PFSK-1 (cell line): ENCODE data around the gene TNS1.

Source experiments
- POLR2AphosphoS5 ChIP-seq: IDR thresholded peaks from 2 replicates; pipeline ENCODE4 v1.6.1; 2012; ENCODE audit warnings: low read depth, mild to moderate bottlenecking, control low read depth, low read length, moderate library complexity
- REST ChIP-seq, 2 experiments: IDR thresholded peaks; 2 replicates each; pipeline versions ENCODE4 v1.6.1 to v1.8.0; 2011 to 2012; ENCODE audit warnings: low read depth in 2 of 2, low read length in 2 of 2, control low read depth in 1 of 2, inconsistent platforms in 1 of 2, mild to moderate bottlenecking in 1 of 2, moderate library complexity in 1 of 2; ENCODE audit not compliant: insufficient read depth in 1 of 2
- TAF1 ChIP-seq: IDR thresholded peaks from 2 replicates; pipeline ENCODE4 v1.6.1; 2012; ENCODE audit warnings: low read length, control low read depth, borderline replicate concordance; ENCODE audit not compliant: insufficient read depth

DNA sequence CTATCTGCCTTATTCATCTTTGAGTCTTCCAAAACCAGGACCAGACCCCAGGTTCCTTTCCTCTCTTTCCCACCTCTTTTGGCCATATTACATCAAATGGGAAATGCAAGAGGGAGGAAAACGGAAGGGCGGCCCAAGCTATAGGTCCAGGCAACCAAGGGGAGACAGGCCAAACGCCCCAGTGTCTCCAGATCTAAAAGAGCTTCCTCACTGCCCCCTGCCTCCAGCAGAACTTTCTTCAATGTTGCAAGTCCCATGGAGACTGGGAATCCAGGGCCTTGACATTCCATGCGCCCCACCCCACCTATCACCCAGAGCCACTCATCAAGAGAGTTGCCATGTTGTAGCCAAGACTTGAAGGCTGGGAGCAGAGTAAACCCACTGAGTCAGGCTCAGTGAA lies 15.4 kb downstream of the TNS1 start:
- TF ChIP-seq POLR2AphosphoS5 (no peak), REST (IDR thresholded peaks at IDR 0.05; ENCODE audit: insufficient read depth in 1 of 2, low read depth in 2 of 2, low read length in 2 of 2) (no peak), TAF1 (no peak)
